Panc1 (cell line): Measurements from ENCODE around the gene ATP1B2.
A peak's percentile ranks its signal among the peaks of the same experiment; 100 is the strongest.

ENCODE experiments used
- CTCF ChIP-seq: fragments of 450-650 bp; IDR thresholded peaks from 2 replicates; pipeline ENCODE4 v1.5.1; 2017; ENCODE audit warnings: mild to moderate bottlenecking
- POLR2AphosphoS5 ChIP-seq: IDR thresholded peaks from 2 replicates; pipeline ENCODE4 v1.6.1; 2012; ENCODE audit warnings: mild to moderate bottlenecking, low read depth, low read length, moderate library complexity
- REST ChIP-seq, 2 experiments: IDR thresholded peaks; 2 replicates each; pipeline ENCODE4 v1.6.1; 2011 to 2012; ENCODE audit warnings: low read depth in 2 of 2, control low read depth in 1 of 2, low read length in 1 of 2, mild to moderate bottlenecking in 1 of 2, moderate library complexity in 1 of 2; ENCODE audit not compliant: insufficient read depth in 1 of 2
- SIN3A ChIP-seq: IDR thresholded peaks from 2 replicates; pipeline ENCODE4 v1.6.1; 2012; ENCODE audit warnings: low read depth, mild to moderate bottlenecking, low read length, moderate library complexity, borderline replicate concordance; ENCODE audit not compliant: insufficient read depth

DNA sequence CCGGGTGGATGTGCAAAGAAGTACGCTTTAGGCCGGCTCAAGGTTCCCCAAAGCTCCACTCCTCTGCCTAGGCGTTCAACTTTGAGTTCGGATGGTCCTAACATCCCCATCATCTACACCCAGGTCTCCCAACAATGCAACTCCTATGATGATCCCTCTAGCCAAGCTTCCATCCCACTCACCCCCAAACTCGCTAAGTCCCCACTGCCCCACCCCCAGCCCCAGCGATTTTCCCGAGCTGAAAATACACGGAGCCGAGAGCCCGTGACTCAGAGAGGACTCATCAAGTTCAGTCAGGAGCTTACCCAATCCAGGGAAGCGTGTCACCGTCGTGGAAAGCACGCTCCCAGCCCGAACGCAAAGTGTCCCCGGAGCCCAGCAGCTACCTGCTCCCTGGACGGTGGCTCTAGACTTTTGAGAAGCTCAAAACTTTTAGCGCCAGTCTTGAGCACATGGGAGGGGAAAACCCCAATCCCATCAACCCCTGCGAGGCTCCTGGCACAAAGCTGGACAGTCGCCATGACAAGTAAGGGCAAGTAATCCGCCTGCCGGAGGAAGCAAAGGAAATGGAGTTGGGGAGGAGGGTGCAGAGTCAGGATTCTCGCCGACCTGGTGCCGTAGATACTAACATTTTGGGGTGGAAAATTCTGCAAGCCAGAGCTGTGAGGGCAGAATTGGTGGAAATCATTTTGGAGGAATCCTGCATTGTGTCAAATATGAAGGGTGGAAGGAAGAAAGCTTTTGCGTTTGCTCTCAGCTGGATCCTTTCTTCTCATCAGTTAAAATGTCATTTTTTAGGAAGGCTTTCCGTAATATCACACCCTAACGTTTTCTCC lies 36.6 kb downstream of the ATP1B2 start, which contains the start of gene TP53:
- TF ChIP-seq CTCF (no peak), REST (IDR thresholded peaks at IDR 0.05; ENCODE audit: insufficient read depth in 1 of 2, low read depth in 2 of 2, low read length in 1 of 2) (0 out of 4 replicates have a peak, but pooled peaks of 1 of the 2 experiments have one; percentile 31), POLR2AphosphoS5 (peak; percentile 91), SIN3A (no peak; the same call in 1 of the 2 replicates)
